ENCODE measurements around the gene SDS.

Gene SDS, protein sequence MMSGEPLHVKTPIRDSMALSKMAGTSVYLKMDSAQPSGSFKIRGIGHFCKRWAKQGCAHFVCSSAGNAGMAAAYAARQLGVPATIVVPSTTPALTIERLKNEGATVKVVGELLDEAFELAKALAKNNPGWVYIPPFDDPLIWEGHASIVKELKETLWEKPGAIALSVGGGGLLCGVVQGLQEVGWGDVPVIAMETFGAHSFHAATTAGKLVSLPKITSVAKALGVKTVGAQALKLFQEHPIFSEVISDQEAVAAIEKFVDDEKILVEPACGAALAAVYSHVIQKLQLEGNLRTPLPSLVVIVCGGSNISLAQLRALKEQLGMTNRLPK

DNA sequence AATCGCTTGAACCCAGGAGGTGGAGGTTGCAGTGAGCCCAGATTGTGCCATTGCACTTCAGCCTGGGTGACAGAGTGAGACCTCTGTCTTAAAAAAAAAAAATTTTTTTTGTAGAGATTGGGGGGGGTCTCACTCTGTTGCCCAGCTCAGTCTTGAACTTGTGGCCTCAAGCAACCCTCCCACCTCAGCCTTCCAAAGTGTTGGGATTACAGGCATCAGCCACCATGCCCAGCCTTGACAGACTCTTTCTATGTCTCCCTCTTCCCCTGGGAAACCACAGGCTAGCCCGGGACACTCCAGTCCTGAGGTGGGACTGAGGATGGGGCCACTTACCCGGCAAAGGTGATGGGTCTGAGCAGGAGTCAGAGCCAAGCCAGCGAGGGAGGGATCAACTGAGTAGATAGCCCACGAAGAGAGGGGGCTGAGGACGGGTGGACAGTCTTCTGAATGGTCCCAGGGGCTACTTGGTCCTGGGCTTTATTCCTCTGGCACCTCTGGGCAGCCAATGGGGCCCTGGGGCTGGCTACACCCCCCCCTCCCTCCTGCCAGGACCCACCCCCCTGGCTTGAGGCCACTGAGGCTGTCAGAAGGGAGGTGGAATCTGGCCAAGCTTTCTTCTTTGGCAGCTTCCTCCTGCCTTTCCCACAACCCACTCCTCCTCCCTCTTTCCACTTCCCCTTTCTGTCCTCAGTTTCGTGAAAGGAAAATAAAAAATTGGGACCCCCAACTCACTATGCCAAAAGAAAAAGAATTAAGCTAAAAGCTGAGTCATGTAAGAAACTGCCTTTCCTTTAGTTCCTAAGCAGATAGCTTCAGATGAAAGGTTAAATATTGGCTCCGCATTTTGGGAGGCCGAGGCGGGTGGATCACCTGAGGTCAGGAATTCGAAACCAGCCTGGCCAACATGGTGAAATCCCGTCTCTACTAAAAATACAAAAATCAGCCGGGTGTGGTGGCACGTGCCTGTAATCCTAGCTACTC, at the start of gene SDS:
TSS of gene SDS (minus strand) at position 453 of the 981 bp plus-strand sequence. CDS start 4,179 bp downstream, outside the sequence.
- peak in 1 of 2 experiments; percentile 37 for DNase-seq (ENCODE audit: low read depth in 1 of 2, low spot score in 1 of 2)
- no peak for TF ChIP-seq JUND (IDR thresholded peaks at IDR 0.05; ENCODE audit: low read depth)
- in situ Hi-C loops (cut with HindIII; ENCODE audit: low pct_unique_long_range_greater_than_20kb, low sequenced_read_pairs), result no loop called here

GRCh38 chr12:113453330-113453729, 49.6 kb upstream of the SDS start:
- no peak for DNase-seq (ENCODE audit: low read depth in 1 of 2, low spot score in 1 of 2)
- in situ Hi-C loops (cut with HindIII; ENCODE audit: low pct_unique_long_range_greater_than_20kb, low sequenced_read_pairs), result no loop called here
- TF ChIP-seq JUND (IDR thresholded peaks at IDR 0.05; ENCODE audit: low read depth), result no peak

GRCh38 chr12:113452458-113452857, 48.8 kb upstream of the SDS start:
- TF ChIP-seq JUND (IDR thresholded peaks at IDR 0.05; ENCODE audit: low read depth), result no peak
- in situ Hi-C loops (cut with HindIII; ENCODE audit: low pct_unique_long_range_greater_than_20kb, low sequenced_read_pairs), result no loop called here
- DNase-seq (ENCODE audit: low read depth in 1 of 2, low spot score in 1 of 2), result no peak

DNA sequence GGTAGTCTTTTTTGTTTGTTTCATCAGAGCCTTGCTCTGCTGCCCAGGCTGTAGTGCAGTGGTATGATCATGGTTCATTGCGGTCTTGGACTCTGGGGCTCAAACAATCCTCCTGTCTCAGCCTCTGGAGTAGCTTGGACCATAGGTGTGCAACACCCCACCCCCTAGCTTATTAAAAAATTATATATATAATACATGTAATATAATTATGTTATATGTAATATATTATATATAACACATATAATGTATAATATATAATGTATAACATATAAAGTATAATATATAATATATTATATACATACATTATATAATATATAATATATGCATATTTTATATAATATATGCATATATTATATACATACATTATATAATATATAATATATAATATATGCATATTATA, 46.2 kb upstream of the SDS start:
- no peak for TF ChIP-seq JUND (IDR thresholded peaks at IDR 0.05; ENCODE audit: low read depth)
- DNase-seq (ENCODE audit: low read depth in 1 of 2, low spot score in 1 of 2), result no peak
- in situ Hi-C loops (cut with HindIII; ENCODE audit: low pct_unique_long_range_greater_than_20kb, low sequenced_read_pairs), result no loop called here

- no peak for DNase-seq (ENCODE audit: low read depth in 1 of 2, low spot score in 1 of 2)
- in situ Hi-C loops (cut with HindIII; ENCODE audit: low pct_unique_long_range_greater_than_20kb, low sequenced_read_pairs), result no loop called here
- TF ChIP-seq JUND (IDR thresholded peaks at IDR 0.05; ENCODE audit: low read depth), result no peak
These were observed 45.6 kb upstream of the SDS start for GRCh38 chr12:113449299-113449698.

DNA sequence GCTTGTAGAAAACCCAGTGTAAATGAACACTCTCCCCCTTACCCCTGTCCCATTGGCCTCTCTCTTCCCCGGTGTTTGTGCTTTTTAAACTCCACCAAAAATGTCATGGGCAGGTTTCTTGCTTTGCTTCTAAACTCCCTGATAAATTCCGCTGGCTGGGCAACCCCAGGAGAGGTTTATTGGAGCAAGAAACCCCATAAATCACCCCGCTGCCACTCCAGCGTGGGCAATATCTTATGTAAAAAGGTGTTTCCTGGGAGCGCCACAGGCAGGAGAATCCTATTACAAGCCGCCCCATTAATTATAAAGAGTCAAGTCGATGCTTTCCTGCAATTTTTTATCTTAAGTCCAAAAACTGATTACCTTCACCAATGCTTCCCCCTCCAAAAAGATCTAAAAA, 45.2 kb upstream of the SDS start:
- no peak for TF ChIP-seq JUND (IDR thresholded peaks at IDR 0.05; ENCODE audit: low read depth)
- in situ Hi-C loops (cut with HindIII; ENCODE audit: low pct_unique_long_range_greater_than_20kb, low sequenced_read_pairs), result no loop called here

DNA sequence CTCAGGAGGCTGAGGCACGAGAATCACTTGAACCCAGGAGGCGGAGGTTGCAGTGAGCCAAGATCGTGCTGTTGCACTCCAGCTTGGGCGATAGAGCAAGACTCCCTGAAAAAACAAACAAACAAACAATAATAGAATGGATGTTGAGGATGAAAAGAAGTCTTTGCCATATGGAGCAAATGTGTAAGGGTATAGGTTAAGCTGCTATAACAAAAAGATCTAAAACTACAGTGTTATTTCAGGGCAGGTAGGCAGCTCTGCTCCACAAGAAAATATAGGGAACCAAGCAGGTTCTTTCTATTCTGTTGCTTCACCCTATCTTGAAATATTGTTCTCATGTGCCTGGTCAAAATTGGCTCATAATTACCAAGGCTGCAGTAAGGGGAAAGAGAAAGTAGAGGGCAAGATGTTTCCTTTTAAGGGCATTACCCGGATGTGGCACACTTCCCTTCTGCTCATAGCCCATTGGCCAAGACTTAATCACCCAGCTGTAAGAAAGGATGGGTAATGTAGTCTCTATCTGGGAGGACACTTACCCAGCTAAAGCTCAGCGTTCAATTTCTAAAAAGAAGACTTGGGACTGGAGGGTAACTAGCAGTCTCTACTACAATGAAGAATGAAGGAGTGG, 42.0 kb upstream of the SDS start:
- peak in 1 of 2 experiments; percentile 36 for DNase-seq (ENCODE audit: low read depth in 1 of 2, low spot score in 1 of 2)
- in situ Hi-C loops (cut with HindIII; ENCODE audit: low pct_unique_long_range_greater_than_20kb, low sequenced_read_pairs), result no loop called here
- TF ChIP-seq JUND (IDR thresholded peaks at IDR 0.05; ENCODE audit: low read depth), result no peak

More for the DNA sequence above, 45.2 kb upstream of the SDS start:
- DNase-seq (ENCODE audit: low read depth in 1 of 2, low spot score in 1 of 2), result no peak

GRCh38 chr12:113443030-113443539, 39.4 kb upstream of the SDS start:
- TF ChIP-seq JUND (IDR thresholded peaks at IDR 0.05; ENCODE audit: low read depth), result no peak
- in situ Hi-C loops (cut with HindIII; ENCODE audit: low pct_unique_long_range_greater_than_20kb, low sequenced_read_pairs), result no loop called here
- no peak for DNase-seq (ENCODE audit: low read depth in 1 of 2, low spot score in 1 of 2)

DNA sequence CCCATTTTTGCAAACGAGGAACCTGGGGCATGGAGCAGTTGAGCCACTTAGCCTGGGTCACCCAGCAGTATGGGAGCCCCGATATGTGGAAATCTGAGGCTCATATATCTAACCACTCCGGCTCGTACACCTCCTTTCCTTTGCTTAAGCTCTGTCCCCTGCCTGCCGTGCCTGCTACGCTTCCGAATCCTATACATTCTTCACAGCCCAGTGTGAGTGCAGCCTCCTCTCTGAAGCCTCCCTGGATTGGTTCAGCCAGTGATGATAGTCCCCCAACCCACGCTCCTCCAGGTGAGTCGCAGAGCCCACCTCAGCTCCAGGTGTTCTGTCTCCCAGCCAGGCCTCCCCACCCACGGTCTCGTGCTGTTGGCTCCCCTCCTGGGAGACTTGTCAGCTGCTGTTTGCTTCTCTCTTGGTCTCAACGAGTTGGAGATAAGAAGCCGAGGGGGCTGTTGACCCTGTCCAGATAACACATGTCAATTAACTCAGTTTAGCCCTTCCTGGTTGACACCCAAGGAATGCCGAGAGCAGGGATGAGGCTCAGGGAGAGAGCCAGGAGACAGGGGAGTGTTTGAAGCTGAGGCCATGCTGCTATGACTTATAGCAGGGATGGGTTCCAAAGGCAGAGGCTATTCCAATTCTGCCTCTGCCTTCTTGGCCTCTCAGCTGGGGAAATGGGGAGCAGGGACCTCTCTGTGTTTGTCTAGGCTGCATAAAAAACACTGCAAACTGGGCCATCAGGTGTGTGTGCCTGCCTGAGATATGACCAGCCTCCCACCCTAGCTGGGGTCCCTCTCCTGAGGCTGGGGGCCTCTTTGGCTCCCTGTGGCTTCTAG, 37.5 kb upstream of the SDS start:
- TF ChIP-seq JUND (IDR thresholded peaks at IDR 0.05; ENCODE audit: low read depth), result no peak
- in situ Hi-C loops (cut with HindIII; ENCODE audit: low pct_unique_long_range_greater_than_20kb, low sequenced_read_pairs), result no loop called here
- DNase-seq (ENCODE audit: low read depth in 1 of 2, low spot score in 1 of 2), result no peak

- in situ Hi-C loops (cut with HindIII; ENCODE audit: low pct_unique_long_range_greater_than_20kb, low sequenced_read_pairs), result no loop called here
- DNase-seq (ENCODE audit: low read depth in 1 of 2, low spot score in 1 of 2), result no peak
- TF ChIP-seq JUND (IDR thresholded peaks at IDR 0.05; ENCODE audit: low read depth), result no peak
These were observed 36.6 kb upstream of the SDS start for GRCh38 chr12:113440336-113440735.

DNA sequence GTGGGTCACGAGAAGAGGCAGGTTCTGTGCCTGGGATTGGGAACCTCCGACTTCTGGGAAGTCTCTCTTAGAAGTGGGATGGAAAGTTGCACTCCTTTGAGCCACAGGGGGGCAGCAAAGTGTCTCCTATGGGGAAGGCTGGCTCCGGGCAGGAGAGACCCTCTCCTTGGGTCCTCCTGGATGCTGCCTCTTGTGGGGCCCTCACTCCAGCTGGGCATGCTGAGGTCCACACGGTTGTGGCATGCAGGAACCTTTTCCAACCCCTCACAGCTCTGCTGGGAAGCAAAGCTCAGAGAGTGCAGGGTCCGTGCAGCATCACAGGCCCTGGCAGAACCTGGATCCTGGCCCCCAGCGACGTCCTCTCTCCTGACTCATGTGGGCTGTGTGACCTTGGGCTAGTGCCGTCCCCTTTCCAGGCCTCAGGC, 35.9 kb upstream of the SDS start:
- peak; percentile 66 to 68 for DNase-seq (ENCODE audit: low read depth in 1 of 2, low spot score in 1 of 2)
- in situ Hi-C loops (cut with HindIII; ENCODE audit: low pct_unique_long_range_greater_than_20kb, low sequenced_read_pairs), result no loop called here
- no peak for TF ChIP-seq JUND (IDR thresholded peaks at IDR 0.05; ENCODE audit: low read depth)

DNA sequence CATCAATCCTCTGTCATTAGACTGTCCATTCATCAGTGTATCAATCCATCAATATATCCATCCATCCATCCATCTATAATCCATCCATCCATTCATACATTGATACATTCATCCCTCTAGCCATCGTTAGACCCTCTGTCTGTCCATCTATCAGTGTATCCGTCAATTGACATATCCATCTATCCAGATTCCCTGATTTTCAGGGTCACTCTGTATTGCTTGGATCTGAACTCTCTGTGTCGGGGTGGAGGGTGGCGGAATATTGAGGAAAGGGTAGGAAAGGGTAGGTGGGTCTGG, 35.6 kb upstream of the SDS start:
- DNase-seq (ENCODE audit: low read depth in 1 of 2, low spot score in 1 of 2), result no peak
- in situ Hi-C loops (cut with HindIII; ENCODE audit: low pct_unique_long_range_greater_than_20kb, low sequenced_read_pairs), result no loop called here
- no peak for TF ChIP-seq JUND (IDR thresholded peaks at IDR 0.05; ENCODE audit: low read depth)
